Measurements from ENCODE around the gene CHRM1.
"Not testable (repeated sequence)": the region's sequence is repeated elsewhere in the genome, so short reads cannot be mapped to it uniquely, and the experiment has no call there.

Gene CHRM1

GRCh38 chr11:62874851-62875250 lies 46.3 kb downstream of the CHRM1 start:
- no peak for DNase-seq

- DNase-seq = no peak
Measured at GRCh38 chr11:62865635-62866034, 55.5 kb downstream of the CHRM1 start.

GRCh38 chr11:62863687-62864335 lies 57.4 kb downstream of the CHRM1 start:
- DNase-seq = no peak

GRCh38 chr11:62861564-62862192 lies 59.5 kb downstream of the CHRM1 start:
- not testable (repeated sequence) for DNase-seq

- no peak for DNase-seq
Measured at GRCh38 chr11:62860835-62861563, 60.2 kb downstream of the CHRM1 start.

- not testable (repeated sequence) for DNase-seq
Measured at GRCh38 chr11:62859281-62859703, 61.9 kb downstream of the CHRM1 start.

Data from CD4-positive, alpha-beta T cell treated with Interleukin-4 for 4 hours (primary cell).